ENCODE measurements around the gene HAND1. TPM values are rescaled to one million over a fixed set of nuclear protein-coding genes. Genes with fewer than 3 reads are reported as not detected.
"Not testable (repeated sequence)": the region's sequence is repeated elsewhere in the genome, so short reads cannot be mapped to it uniquely, and the experiment has no call there.

HAND1 gene
- total and polyA plus RNA-seq, 7 experiments from 2014 or later, result not detected

DNA sequence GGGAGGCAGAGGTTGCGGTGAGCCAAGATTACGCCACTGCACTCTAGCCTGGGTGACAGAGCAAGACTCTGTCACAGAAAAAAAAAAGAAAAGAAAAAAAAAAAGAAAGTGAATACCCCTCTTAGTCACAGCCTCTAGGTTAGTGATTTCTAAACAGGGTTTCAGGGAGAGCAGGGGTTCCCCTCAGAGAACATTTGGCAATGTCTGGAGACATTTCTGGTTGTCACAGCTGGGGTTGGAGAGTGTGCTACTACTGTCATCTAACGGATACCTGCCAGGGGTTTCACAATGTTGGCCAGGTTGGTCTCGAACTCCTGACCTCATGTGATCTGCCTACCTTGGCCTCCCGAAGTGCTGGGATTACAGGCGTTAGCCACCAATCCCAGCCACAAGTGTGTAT, 37.5 kb upstream of the HAND1 start:
- H3K9me3 ChIP-seq (ENCODE audit: control insufficient read depth in 2 of 3, low read length in 3 of 3); H3K27ac Mint-ChIP-seq; H3K4me3 ChIP-seq (ENCODE audit: low read length); CTCF ChIA-PET; H3K36me3 Mint-ChIP-seq; H3K4me1 ChIP-seq (ENCODE audit: control insufficient read depth in 2 of 2, insufficient read depth in 2 of 2, low read length in 2 of 2); H3K4me1 Mint-ChIP-seq; H3K4me3 Mint-ChIP-seq; H3K36me3 ChIP-seq (ENCODE audit: control insufficient read depth in 2 of 3, insufficient read depth in 3 of 3, low read length in 3 of 3); H3K27ac ChIP-seq (ENCODE audit: low read depth, low read length); POLR2A ChIA-PET; intact Hi-C loops (cut with micrococcal nuclease); H3K9me3 Mint-ChIP-seq; DNase-seq; H3K27me3 ChIP-seq (ENCODE audit: control insufficient read depth in 2 of 2, insufficient read depth in 2 of 2, low read length in 2 of 2); ATAC-seq: not testable (repeated sequence)
- H3K27me3 Mint-ChIP-seq, result peaks cover 16 to 52% (median 45%) of the 10 kb centered on the region in 5 donors

DNA sequence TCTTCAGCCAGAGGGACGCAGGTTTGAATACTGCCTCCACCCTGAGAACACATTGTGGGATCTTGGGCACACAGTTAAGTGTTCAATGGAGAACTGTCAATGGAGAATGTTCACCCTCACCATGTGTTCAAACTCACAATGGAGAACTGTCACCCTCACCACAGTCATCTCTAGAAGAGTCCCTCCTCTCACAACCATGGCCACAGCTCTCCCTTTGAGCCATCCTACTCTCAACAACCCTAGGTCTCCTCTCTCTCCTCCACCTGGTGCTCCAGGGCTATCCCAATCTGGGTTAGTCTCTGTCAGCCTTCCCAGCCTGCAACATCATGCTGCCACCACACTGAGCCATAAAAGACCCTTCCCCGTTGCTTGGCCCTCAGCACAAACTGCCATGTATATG, 36.3 kb upstream of the HAND1 start:
- H3K36me3 ChIP-seq (ENCODE audit: control insufficient read depth in 2 of 3, insufficient read depth in 3 of 3, low read length in 3 of 3), result no peaks in the 10 kb centered on the region
- H3K9me3 ChIP-seq (ENCODE audit: control insufficient read depth in 2 of 3, low read length in 3 of 3), result no peaks in the 10 kb centered on the region
- Mint-ChIP-seq H3K36me3 (no peaks in the 10 kb centered on the region), H3K4me1 (peaks cover 0 to 6% (median 0%) of the 10 kb centered on the region in 7 donors), H3K27me3 (peaks cover 14 to 49% (median 38%) of the 10 kb centered on the region in 5 donors), H3K27ac (peak overlapping the region in 1 of 9 donors; percentile 56), H3K4me3 (no peak overlapping the region), H3K9me3 (no peaks in the 10 kb centered on the region)
- no peak overlapping the region for H3K27ac ChIP-seq (ENCODE audit: low read depth, low read length)
- no peaks in the 10 kb centered on the region for H3K27me3 ChIP-seq (ENCODE audit: control insufficient read depth in 2 of 2, insufficient read depth in 2 of 2, low read length in 2 of 2)
- ChIA-PET CTCF (no interaction called here), POLR2A (no interaction called here)
- DNase-seq (no peak), ATAC-seq (no peak)
- intact Hi-C loops (cut with micrococcal nuclease), result no loop called here
- no peak overlapping the region for H3K4me3 ChIP-seq (ENCODE audit: low read length)
- no peaks in the 10 kb centered on the region for H3K4me1 ChIP-seq (ENCODE audit: control insufficient read depth in 2 of 2, insufficient read depth in 2 of 2, low read length in 2 of 2)

DNA sequence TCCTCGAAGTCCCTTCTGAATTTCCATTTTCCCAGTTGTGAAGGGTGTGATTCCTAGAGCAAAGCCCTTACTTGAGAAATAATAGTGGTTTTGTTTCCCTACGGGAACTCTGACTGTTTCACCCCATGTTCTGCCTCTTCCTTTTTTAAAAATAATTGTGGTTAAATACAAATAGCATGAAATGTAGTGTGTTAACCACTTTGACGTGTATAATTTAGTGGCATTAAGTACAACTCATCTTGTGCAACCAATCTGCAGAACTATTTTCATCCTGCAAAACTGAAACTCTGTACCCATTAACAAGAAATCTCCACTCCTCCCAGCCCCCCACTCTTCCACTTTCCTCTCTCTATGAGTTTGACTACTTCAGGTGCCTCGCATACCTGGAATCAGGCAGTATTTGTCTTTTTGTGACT, 35.6 kb upstream of the HAND1 start:
- no peak for ATAC-seq
- Histone ChIP-seq H3K4me1 (ENCODE audit: control insufficient read depth in 2 of 2, insufficient read depth in 2 of 2, low read length in 2 of 2) (no peaks in the 10 kb centered on the region), H3K27ac (ENCODE audit: low read depth, low read length) (no peak overlapping the region), H3K27me3 (ENCODE audit: control insufficient read depth in 2 of 2, insufficient read depth in 2 of 2, low read length in 2 of 2) (no peaks in the 10 kb centered on the region), H3K9me3 (ENCODE audit: control insufficient read depth in 2 of 3, low read length in 3 of 3) (no peaks in the 10 kb centered on the region), H3K4me3 (ENCODE audit: low read length) (no peak overlapping the region), H3K36me3 (ENCODE audit: control insufficient read depth in 2 of 3, insufficient read depth in 3 of 3, low read length in 3 of 3) (no peaks in the 10 kb centered on the region)
- Mint-ChIP-seq H3K36me3 (no peaks in the 10 kb centered on the region), H3K4me1 (peaks cover 0 to 6% (median 0%) of the 10 kb centered on the region in 7 donors), H3K4me3 (no peak overlapping the region), H3K27me3 (peaks cover 14 to 46% (median 34%) of the 10 kb centered on the region in 5 donors), H3K27ac (peak overlapping the region in 1 of 9 donors; percentile 56), H3K9me3 (peaks cover 0 to 1% (median 0%) of the 10 kb centered on the region in 11 donors)
- no peak for DNase-seq
- POLR2A ChIA-PET, result no interaction called here
- CTCF ChIA-PET, result no interaction called here
- intact Hi-C loops (cut with micrococcal nuclease), result no loop called here

DNA sequence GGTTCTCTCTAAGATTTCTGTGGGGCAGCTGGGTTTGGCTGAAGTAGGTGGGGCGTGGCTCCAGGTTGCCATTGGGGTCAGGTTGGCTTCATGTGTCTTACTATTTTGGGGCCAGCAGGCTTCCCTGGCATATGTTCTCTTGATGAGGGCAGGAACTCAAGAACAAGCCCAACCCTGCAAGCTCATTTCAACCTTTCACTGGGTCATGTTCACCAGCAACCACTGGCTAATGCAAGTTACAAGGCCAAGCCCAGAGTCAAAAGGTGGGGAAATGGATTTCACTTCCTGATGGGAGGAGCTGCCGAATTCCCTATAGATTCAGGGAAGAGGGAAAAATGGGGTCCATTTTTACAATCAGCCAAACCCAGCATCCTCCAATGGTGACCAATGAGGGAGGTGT, 34.0 kb upstream of the HAND1 start:
- Mint-ChIP-seq H3K4me3 (no peak overlapping the region), H3K9me3 (peaks cover 0 to 2% (median 0%) of the 10 kb centered on the region in 11 donors), H3K27me3 (peaks cover 14 to 39% (median 24%) of the 10 kb centered on the region in 5 donors), H3K27ac (no peak overlapping the region), H3K36me3 (no peaks in the 10 kb centered on the region), H3K4me1 (peaks cover 0 to 6% (median 0%) of the 10 kb centered on the region in 7 donors)
- intact Hi-C loops (cut with micrococcal nuclease), result no loop called here
- Histone ChIP-seq H3K27me3 (ENCODE audit: control insufficient read depth in 2 of 2, insufficient read depth in 2 of 2, low read length in 2 of 2) (no peaks in the 10 kb centered on the region), H3K36me3 (ENCODE audit: control insufficient read depth in 2 of 3, insufficient read depth in 3 of 3, low read length in 3 of 3) (no peaks in the 10 kb centered on the region), H3K27ac (ENCODE audit: low read depth, low read length) (no peak overlapping the region), H3K9me3 (ENCODE audit: control insufficient read depth in 2 of 3, low read length in 3 of 3) (no peaks in the 10 kb centered on the region), H3K4me3 (ENCODE audit: low read length) (no peak overlapping the region), H3K4me1 (ENCODE audit: control insufficient read depth in 2 of 2, insufficient read depth in 2 of 2, low read length in 2 of 2) (no peaks in the 10 kb centered on the region)
- ChIA-PET CTCF (no interaction called here), POLR2A (no interaction called here)
- no peak for ATAC-seq
- no peak for DNase-seq

DNA sequence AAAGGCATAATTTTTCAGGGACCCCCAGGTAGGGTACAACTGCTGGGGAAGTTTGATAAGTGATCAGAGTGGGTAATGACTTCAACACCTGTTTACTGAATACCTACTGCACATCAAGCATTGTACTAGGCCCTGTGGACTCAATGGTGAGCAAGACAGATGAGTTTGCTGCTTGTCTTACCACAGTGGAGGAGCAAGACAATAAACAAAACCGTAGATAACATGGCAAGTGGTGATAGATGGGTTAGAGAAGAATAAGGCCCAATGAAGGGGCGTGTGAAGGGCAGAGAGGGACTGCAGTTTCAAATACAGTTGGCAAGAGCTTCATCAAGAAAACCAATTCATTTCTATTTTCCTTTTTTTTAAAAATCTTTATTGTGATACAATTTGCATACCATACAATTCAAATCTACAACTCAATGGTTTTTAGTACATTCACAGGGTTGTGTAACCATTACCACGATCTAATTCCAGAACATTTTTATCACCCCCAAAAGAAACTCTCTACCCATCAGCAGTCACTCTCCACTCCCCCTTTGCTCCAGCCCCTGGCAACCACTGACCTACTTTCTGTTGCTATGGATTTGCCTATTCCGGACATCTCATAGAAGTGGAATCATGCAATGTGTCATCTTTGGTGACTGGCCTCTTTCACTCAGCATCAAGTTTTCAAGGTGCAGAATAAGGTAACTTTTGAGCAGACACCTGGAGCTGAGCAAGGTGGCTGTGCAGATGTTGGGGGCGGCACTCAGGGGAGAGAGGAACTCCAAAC, 31.9 kb upstream of the HAND1 start:
- CTCF ChIA-PET, result no interaction called here
- H3K4me3 ChIP-seq (ENCODE audit: low read length), result no peak overlapping the region
- intact Hi-C loops (cut with micrococcal nuclease), result no loop called here
- POLR2A ChIA-PET, result no interaction called here
- no peaks in the 10 kb centered on the region for H3K36me3 ChIP-seq (ENCODE audit: control insufficient read depth in 2 of 3, insufficient read depth in 3 of 3, low read length in 3 of 3)
- Mint-ChIP-seq H3K27ac (no peak overlapping the region), H3K4me3 (no peak overlapping the region), H3K36me3 (no peaks in the 10 kb centered on the region), H3K27me3 (peaks cover 14 to 36% (median 30%) of the 10 kb centered on the region in 5 donors), H3K9me3 (peaks cover 0 to 2% (median 0%) of the 10 kb centered on the region in 11 donors), H3K4me1 (peaks cover 0 to 6% (median 0%) of the 10 kb centered on the region in 7 donors)
- no peaks in the 10 kb centered on the region for H3K9me3 ChIP-seq (ENCODE audit: control insufficient read depth in 2 of 3, low read length in 3 of 3)
- no peak for ATAC-seq
- no peak overlapping the region for H3K27ac ChIP-seq (ENCODE audit: low read depth, low read length)
- no peak for DNase-seq
- no peaks in the 10 kb centered on the region for H3K27me3 ChIP-seq (ENCODE audit: control insufficient read depth in 2 of 2, insufficient read depth in 2 of 2, low read length in 2 of 2)
- H3K4me1 ChIP-seq (ENCODE audit: control insufficient read depth in 2 of 2, insufficient read depth in 2 of 2, low read length in 2 of 2), result no peaks in the 10 kb centered on the region

DNA sequence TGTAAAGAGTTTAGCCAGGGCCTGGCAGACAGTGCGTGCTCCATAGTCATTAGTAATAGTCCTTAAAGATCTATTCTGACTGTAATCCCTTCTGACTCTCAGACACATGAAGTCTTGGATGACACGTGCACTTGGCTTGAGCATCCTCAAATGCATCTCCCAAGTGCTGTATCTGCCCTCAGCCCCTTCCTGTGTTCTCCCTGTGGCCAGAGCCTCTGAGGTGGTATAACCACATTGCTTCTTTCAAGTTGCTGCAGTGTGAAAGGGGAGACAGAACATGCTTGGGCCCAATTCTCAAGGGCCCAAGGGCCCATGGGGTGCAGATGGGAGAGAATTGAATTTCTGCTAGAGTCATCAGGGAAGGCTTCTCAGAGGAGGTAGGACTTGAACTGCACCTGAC, 30.1 kb upstream of the HAND1 start:
- no peaks in the 10 kb centered on the region for H3K36me3 ChIP-seq (ENCODE audit: control insufficient read depth in 2 of 3, insufficient read depth in 3 of 3, low read length in 3 of 3)
- DNase-seq, result no peak
- no peaks in the 10 kb centered on the region for H3K9me3 ChIP-seq (ENCODE audit: control insufficient read depth in 2 of 3, low read length in 3 of 3)
- no peak overlapping the region for H3K4me3 Mint-ChIP-seq
- H3K9me3 Mint-ChIP-seq, result peaks cover 0 to 2% (median 0%) of the 10 kb centered on the region in 11 donors
- H3K27me3 Mint-ChIP-seq, result peaks cover 3 to 25% (median 17%) of the 10 kb centered on the region in 5 donors
- ChIA-PET POLR2A (no interaction called here), CTCF (no interaction called here)
- no peak overlapping the region for H3K27ac ChIP-seq (ENCODE audit: low read depth, low read length)
- intact Hi-C loops (cut with micrococcal nuclease), result no loop called here
- no peaks in the 10 kb centered on the region for H3K36me3 Mint-ChIP-seq
- no peaks in the 10 kb centered on the region for H3K27me3 ChIP-seq (ENCODE audit: control insufficient read depth in 2 of 2, insufficient read depth in 2 of 2, low read length in 2 of 2)
- H3K4me1 Mint-ChIP-seq, result no peaks in the 10 kb centered on the region
- H3K27ac Mint-ChIP-seq, result no peak overlapping the region
- no peaks in the 10 kb centered on the region for H3K4me1 ChIP-seq (ENCODE audit: control insufficient read depth in 2 of 2, insufficient read depth in 2 of 2, low read length in 2 of 2)
- no peak overlapping the region for H3K4me3 ChIP-seq (ENCODE audit: low read length)
- no peak for ATAC-seq

DNA sequence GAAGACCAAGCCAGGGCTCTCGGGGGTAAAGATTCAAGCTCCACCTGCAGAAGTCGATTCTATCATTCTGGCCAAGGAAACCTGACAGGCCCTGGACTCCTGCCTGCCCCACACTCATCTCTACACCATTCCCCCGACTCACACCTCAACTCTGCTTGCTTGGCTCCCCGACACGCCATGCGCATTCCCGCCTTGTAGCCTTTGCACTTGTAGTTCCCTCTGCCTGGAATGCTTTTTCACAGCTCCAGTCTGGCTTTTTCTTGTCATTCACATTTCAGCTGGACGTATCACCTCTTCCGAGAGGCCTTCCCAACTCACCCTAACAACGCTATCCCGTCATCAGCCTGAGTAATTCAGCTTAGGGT, 28.7 kb upstream of the HAND1 start:
- ChIA-PET POLR2A (no interaction called here), CTCF (no interaction called here)
- intact Hi-C loops (cut with micrococcal nuclease), result no loop called here
- no peaks in the 10 kb centered on the region for H3K4me1 Mint-ChIP-seq
- H3K36me3 Mint-ChIP-seq, result no peaks in the 10 kb centered on the region
- no peak overlapping the region for H3K27ac ChIP-seq (ENCODE audit: low read depth, low read length)
- peaks cover 11 to 33% (median 24%) of the 10 kb centered on the region in 5 donors for H3K27me3 Mint-ChIP-seq
- H3K9me3 Mint-ChIP-seq, result peaks cover 0 to 2% (median 0%) of the 10 kb centered on the region in 11 donors
- no peaks in the 10 kb centered on the region for H3K9me3 ChIP-seq (ENCODE audit: control insufficient read depth in 2 of 3, low read length in 3 of 3)
- no peak overlapping the region for H3K4me3 Mint-ChIP-seq
- DNase-seq (no peak), ATAC-seq (no peak)
- no peaks in the 10 kb centered on the region for H3K4me1 ChIP-seq (ENCODE audit: control insufficient read depth in 2 of 2, insufficient read depth in 2 of 2, low read length in 2 of 2)
- no peaks in the 10 kb centered on the region for H3K27me3 ChIP-seq (ENCODE audit: control insufficient read depth in 2 of 2, insufficient read depth in 2 of 2, low read length in 2 of 2)
- no peak overlapping the region for H3K27ac Mint-ChIP-seq
- no peak overlapping the region for H3K4me3 ChIP-seq (ENCODE audit: low read length)
- H3K36me3 ChIP-seq (ENCODE audit: control insufficient read depth in 2 of 3, insufficient read depth in 3 of 3, low read length in 3 of 3), result no peaks in the 10 kb centered on the region
